ENCODE measurements around the gene ZNF280B.
"Not testable (repeated sequence)": the region's sequence is repeated elsewhere in the genome, so short reads cannot be mapped to it uniquely, and the experiment has no call there.

The ZNF280B gene

GRCh38 chr22:22487869-22488597 is 20.5 kb downstream of the ZNF280B start:
- Mint-ChIP-seq H3K4me1 (no peaks in the 10 kb centered on the region), H3K9me3 (no peaks in the 10 kb centered on the region), H3K27ac (no peak overlapping the region), H3K4me3 (no peak overlapping the region), H3K36me3 (peaks cover 25% of the 10 kb centered on the region)
- ATAC-seq (no peak), DNase-seq (ENCODE audit: low spot score in 2 of 2) (no peak)

DNA sequence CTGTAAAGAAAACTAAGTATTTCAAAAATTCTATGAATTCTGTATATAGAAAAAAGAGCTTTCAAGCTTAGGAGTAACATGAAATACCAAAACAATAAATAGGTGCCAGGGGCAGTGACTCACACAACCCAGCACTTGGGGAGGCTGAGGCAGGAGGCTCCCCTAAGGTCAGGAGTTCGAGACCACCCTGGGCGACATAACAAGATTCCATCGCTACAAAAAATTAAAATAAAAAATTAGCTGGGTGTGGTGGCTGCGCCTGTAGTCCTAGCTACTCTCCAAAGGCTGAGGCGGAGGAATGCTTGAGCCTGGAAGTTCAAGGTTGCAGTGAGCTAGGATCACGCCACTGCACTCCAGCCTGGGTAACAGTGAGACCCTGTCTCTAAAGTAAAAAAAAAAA is 21.5 kb downstream of the ZNF280B start:
- ATAC-seq (no peak), DNase-seq (ENCODE audit: low spot score in 2 of 2) (no peak)
- no peaks in the 10 kb centered on the region for H3K9me3 Mint-ChIP-seq
- peaks cover 20% of the 10 kb centered on the region for H3K36me3 Mint-ChIP-seq
- H3K4me3 Mint-ChIP-seq, result no peak overlapping the region
- no peaks in the 10 kb centered on the region for H3K4me1 Mint-ChIP-seq
- no peak overlapping the region for H3K27ac Mint-ChIP-seq

DNA sequence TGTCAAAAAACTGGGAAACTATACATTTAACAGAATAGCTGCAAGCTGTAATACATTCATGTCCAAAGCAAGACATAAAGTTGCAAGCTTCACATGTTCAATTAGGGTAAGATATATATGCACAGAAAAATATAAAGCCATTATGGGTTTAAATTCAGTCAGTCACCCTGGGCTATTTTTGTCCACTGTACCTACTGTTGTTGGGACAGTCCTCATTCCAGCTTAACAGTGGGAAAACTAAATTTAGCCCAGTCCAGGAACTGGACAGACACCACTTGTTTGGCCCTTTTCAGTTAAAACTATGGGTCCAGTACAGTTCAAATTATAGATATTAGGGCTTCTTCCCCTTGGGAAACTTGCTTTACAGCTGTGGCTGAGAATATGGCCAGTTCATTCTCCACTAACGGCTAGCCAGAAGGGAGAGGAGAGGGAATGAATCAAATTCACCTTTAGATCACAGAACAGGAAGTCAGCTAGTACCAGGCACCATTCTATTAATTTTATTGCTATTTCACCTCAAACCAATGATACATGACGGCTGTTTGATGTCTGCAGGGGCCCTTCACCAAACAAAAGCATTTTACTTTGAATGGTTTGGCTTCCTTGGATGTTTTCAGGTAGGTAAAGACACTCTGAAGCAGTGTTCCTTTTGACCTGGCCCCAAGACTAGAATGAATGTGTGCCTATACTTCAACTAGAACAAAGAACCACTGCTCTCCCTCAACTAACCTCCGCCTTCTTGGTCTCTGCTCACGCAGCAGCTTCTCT is 22.2 kb downstream of the ZNF280B start:
- H3K4me1 Mint-ChIP-seq, result no peaks in the 10 kb centered on the region
- ATAC-seq (no peak), DNase-seq (ENCODE audit: low spot score in 2 of 2) (no peak)
- no peak overlapping the region for H3K27ac Mint-ChIP-seq
- H3K9me3 Mint-ChIP-seq, result no peaks in the 10 kb centered on the region
- H3K36me3 Mint-ChIP-seq, result peaks cover 20% of the 10 kb centered on the region
- no peak overlapping the region for H3K4me3 Mint-ChIP-seq

DNA sequence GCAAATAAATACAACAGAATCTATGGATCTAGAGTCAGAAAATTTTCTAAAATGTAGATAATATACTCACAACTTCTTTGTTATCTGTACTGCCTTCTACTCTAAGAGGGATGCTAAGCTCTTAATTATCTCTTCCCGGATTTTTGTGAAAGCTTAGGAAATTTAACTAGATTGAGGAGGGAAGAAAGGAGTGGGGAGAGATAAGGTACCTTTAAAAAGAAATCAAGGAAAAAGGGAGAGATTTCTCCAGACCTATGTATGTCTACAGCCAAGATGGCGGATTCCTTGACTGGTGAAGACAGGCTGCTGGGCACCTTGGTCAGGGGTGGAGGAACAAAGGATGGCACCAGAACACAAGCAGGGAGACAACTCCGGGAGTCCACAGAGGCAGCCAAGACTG is 23.0 kb downstream of the ZNF280B start:
- no peak overlapping the region for H3K27ac Mint-ChIP-seq
- H3K4me1 Mint-ChIP-seq, result no peaks in the 10 kb centered on the region
- H3K36me3 Mint-ChIP-seq, result peaks cover 20% of the 10 kb centered on the region
- H3K9me3 Mint-ChIP-seq, result no peaks in the 10 kb centered on the region
- no peak overlapping the region for H3K4me3 Mint-ChIP-seq
- DNase-seq (ENCODE audit: low spot score in 2 of 2) (no peak), ATAC-seq (no peak)

GRCh38 chr22:22484023-22484422 is 24.5 kb downstream of the ZNF280B start:
- Mint-ChIP-seq H3K9me3 (no peaks in the 10 kb centered on the region), H3K4me1 (no peaks in the 10 kb centered on the region), H3K36me3 (peaks cover 20% of the 10 kb centered on the region), H3K27ac (no peak overlapping the region), H3K4me3 (no peak overlapping the region)
- DNase-seq (ENCODE audit: low spot score in 2 of 2) (no peak), ATAC-seq (no peak)

DNA sequence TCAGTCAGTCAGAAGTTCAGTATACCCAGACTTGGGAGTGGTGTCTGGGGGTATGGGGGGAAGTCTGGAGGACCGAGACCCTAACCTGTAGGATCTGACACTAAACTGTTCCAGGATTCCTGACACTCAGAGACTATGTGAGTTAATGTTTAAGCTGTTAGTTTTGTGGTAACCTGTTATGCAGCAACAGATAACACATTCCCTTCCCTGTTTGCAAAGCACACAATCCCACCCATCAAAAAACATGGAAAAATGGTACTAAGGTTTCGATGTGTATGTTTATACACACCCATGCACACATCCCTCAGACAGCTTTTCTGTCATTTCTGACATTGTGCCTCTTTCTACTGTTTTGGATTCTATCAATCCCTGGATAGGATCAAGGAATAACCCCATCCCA is 27.6 kb downstream of the ZNF280B start:
- H3K4me1 Mint-ChIP-seq, result no peaks in the 10 kb centered on the region
- ATAC-seq (no peak), DNase-seq (ENCODE audit: low spot score in 2 of 2) (no peak)
- no peak overlapping the region for H3K27ac Mint-ChIP-seq
- H3K4me3 Mint-ChIP-seq, result no peak overlapping the region
- H3K36me3 Mint-ChIP-seq, result peaks cover 5% of the 10 kb centered on the region
- no peaks in the 10 kb centered on the region for H3K9me3 Mint-ChIP-seq

GRCh38 chr22:22479999-22480532 is 28.5 kb downstream of the ZNF280B start:
- H3K36me3 Mint-ChIP-seq, result peaks cover 5% of the 10 kb centered on the region
- H3K27ac Mint-ChIP-seq, result no peak overlapping the region
- no peak overlapping the region for H3K4me3 Mint-ChIP-seq
- H3K4me1 Mint-ChIP-seq, result no peaks in the 10 kb centered on the region
- ATAC-seq (no peak), DNase-seq (ENCODE audit: low spot score in 2 of 2) (no peak)
- H3K9me3 Mint-ChIP-seq, result no peaks in the 10 kb centered on the region

GRCh38 chr22:22479116-22479515 is 29.4 kb downstream of the ZNF280B start:
- Mint-ChIP-seq H3K36me3 (no peaks in the 10 kb centered on the region), H3K9me3 (no peaks in the 10 kb centered on the region), H3K4me3 (no peak overlapping the region), H3K4me1 (no peaks in the 10 kb centered on the region), H3K27ac (no peak overlapping the region)
- DNase-seq (ENCODE audit: low spot score in 2 of 2) (no peak), ATAC-seq (no peak)

- no peaks in the 10 kb centered on the region for H3K36me3 Mint-ChIP-seq
- H3K9me3 Mint-ChIP-seq, result no peaks in the 10 kb centered on the region
- ATAC-seq, result no peak
Observed at GRCh38 chr22:22478470-22478869, 30.1 kb downstream of the ZNF280B start.

GRCh38 chr22:22474733-22475132 is 33.8 kb downstream of the ZNF280B start:
- ATAC-seq (no peak), DNase-seq (ENCODE audit: low spot score in 2 of 2) (no peak)
- no peak overlapping the region for H3K27ac Mint-ChIP-seq
- H3K4me3 Mint-ChIP-seq, result no peak overlapping the region
- H3K4me1 Mint-ChIP-seq, result no peaks in the 10 kb centered on the region
- H3K9me3 Mint-ChIP-seq, result no peaks in the 10 kb centered on the region
- no peaks in the 10 kb centered on the region for H3K36me3 Mint-ChIP-seq

More at GRCh38 chr22:22478470-22478869, 30.1 kb downstream of the ZNF280B start:
- Mint-ChIP-seq H3K4me3 (no peak overlapping the region), H3K27ac (no peak overlapping the region), H3K4me1 (no peaks in the 10 kb centered on the region)
- no peak for DNase-seq (ENCODE audit: low spot score in 2 of 2)

GRCh38 chr22:22471104-22471503 is 37.4 kb downstream of the ZNF280B start:
- H3K4me3 Mint-ChIP-seq; H3K4me1 Mint-ChIP-seq; H3K27ac Mint-ChIP-seq; H3K9me3 Mint-ChIP-seq; DNase-seq (ENCODE audit: low spot score in 2 of 2); ATAC-seq; H3K36me3 Mint-ChIP-seq: not testable (repeated sequence)

- Mint-ChIP-seq H3K36me3 (no peaks in the 10 kb centered on the region), H3K9me3 (peaks cover 6% of the 10 kb centered on the region), H3K4me3 (no peak overlapping the region), H3K27ac (no peak overlapping the region), H3K4me1 (no peaks in the 10 kb centered on the region)
- DNase-seq (ENCODE audit: low spot score in 2 of 2) (no peak), ATAC-seq (no peak)
Observed at GRCh38 chr22:22469527-22469926, 39.0 kb downstream of the ZNF280B start.

DNA sequence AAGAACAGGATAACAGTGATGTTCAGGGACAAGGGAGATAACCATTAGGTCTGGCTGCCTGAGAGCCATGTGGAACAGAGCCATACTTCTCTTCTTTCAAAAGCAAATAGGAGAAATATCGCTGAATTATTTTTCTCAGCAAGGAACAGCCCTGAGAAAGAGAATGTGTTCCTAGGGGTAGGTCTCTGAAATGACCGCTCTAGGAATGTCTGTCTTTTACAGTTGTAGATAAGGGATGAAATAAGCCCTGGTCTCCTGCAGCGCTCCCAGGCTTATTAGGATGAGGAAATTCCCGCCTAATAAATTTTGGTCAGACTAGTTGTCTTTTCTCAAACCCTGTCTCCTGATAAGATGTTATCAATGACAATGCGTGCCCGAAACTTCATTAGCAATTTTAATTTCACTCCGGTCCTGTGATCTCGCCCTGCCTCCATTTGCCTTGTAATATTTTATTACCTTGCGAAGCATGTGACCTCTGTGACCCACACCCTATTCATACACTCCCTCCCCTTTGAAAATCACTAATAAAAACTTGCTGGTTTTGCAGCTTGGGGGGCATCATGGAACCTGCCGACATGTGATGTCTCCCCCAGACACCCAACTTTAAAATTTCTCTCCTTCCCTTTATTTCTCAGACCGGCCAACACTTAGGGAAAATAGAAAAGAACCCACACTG is 39.6 kb downstream of the ZNF280B start:
- H3K36me3 Mint-ChIP-seq, result not testable (repeated sequence)

GRCh38 chr22:22467112-22467511 is 41.4 kb downstream of the ZNF280B start:
- no peak overlapping the region for H3K4me3 Mint-ChIP-seq
- H3K27ac Mint-ChIP-seq, result no peak overlapping the region
- H3K9me3 Mint-ChIP-seq, result peaks cover 6% of the 10 kb centered on the region
- no peak for ATAC-seq
- H3K4me1 Mint-ChIP-seq, result no peaks in the 10 kb centered on the region
- no peaks in the 10 kb centered on the region for H3K36me3 Mint-ChIP-seq
- no peak for DNase-seq (ENCODE audit: low spot score in 2 of 2)

More for the DNA sequence above, 39.6 kb downstream of the ZNF280B start:
- not testable (repeated sequence) for H3K27ac Mint-ChIP-seq; ATAC-seq; H3K9me3 Mint-ChIP-seq; H3K4me3 Mint-ChIP-seq; H3K4me1 Mint-ChIP-seq; DNase-seq (ENCODE audit: low spot score in 2 of 2)

- no peak overlapping the region for H3K4me3 Mint-ChIP-seq
- ATAC-seq, result no peak
- peaks cover 6% of the 10 kb centered on the region for H3K9me3 Mint-ChIP-seq
- no peaks in the 10 kb centered on the region for H3K36me3 Mint-ChIP-seq
- no peak for DNase-seq (ENCODE audit: low spot score in 2 of 2)
- H3K4me1 Mint-ChIP-seq, result no peaks in the 10 kb centered on the region
- H3K27ac Mint-ChIP-seq, result no peak overlapping the region
Observed at GRCh38 chr22:22465782-22466181, 42.8 kb downstream of the ZNF280B start.

Measured in stimulated activated effector memory CD8-positive, alpha-beta T cell treated with anti-CD3 and anti-CD28 coated beads, Interleukin-12 subunit alpha, Interleukin-12 subunit beta, amount 100 ng/mL, for 72 hours (primary cell).